Measurements from ENCODE around the gene EFHD2.

Gene EFHD2

DNA sequence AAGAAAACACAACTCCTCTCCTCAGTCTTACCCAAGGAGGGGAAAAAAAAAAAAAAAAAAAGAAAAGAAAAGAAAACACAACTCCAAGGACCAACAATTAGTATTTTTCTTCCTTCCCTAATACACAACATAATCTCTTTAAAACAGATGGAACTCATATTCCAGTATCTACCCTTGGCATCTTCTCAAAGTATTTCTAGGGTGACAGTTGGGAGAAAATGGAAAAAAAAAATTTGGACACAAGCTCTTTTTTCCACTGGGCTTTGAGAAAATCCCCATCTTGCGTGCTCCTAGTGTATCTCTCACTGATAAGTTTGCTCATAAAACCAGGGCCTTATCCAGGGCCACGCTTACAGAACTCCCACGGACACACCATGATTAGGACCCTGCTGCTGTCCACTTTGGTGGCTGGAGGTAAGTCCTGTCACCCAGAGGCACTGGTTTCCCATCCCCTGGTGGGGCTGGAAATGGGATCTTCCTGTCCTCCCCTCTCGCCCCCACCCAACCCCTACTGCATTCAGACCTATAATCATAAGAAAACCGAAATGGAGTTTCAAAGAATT is 66.1 kb downstream of the EFHD2 start, which contains the start of gene CELA2B:
TSS of gene CELA2B (plus strand) at position 353 of the 563 bp plus-strand sequence. CDS start at position 375, 22 bp downstream.
- DNase-seq (ENCODE audit: low read depth in 4 of 4, low spot score in 1 of 4) = no peak

DNA sequence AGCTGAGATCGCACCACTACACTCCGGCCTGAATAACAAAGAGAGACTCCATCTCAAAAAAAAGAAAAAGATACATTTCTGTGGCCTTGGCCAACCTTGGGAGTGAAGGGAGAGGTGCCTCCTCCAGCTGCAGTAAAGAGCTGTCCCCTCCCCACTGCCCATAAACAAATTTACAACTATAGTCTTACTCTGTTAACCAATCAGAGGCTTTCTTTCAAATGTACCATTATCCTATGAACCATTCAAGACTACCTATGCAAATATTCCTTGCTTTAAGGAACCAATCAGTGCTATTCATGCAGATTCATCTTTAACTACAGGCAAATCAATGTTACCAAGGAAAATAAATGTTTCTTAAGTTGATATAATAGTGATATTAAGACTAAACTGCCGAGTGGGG is 67.2 kb downstream of the EFHD2 start:
- no peak for DNase-seq (ENCODE audit: low read depth in 4 of 4, low spot score in 1 of 4)

DNA sequence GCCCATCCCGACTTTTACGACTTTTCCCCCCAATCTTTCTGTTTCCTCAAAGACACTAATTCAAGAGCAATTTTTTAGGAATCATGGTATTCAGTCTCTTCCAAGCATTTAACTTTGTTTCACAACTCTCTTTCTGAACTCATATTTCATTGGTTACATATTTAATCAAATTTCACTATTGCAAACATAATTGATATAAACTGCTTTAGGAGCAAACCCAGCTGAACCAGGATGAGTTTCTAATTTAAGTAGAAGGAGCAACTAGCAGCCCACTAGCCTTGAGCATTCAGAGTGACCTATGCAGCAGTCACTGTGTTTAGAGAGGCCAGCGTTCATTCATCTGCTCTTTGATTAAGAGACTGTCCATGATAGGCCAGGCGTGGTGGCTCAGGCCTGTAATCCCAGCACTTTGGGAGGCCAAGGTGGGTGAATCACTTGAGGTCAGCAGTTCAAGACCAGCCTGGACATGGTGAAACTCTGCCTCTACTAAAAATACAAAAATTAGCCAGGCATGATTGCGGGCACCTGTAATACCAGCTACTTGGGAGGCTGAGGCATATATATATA is 68.0 kb downstream of the EFHD2 start:
- no peak for DNase-seq (ENCODE audit: low read depth in 4 of 4, low spot score in 1 of 4)
